OCI-M2 (cell line): ENCODE measurements around the gene PMFBP1.

Source experiments
- DNase-seq: peaks from one replicate; lab custom pipeline; 2025; ENCODE audit not compliant: unreplicated experiment; lab: John Stamatoyannopoulos, UW

The PMFBP1 gene

GRCh38 chr16:72134507-72134906 is 37.4 kb downstream of the PMFBP1 start:
- no peak for DNase-seq

- no peak for DNase-seq
Measured at GRCh38 chr16:72132726-72133125, 39.2 kb downstream of the PMFBP1 start.

- no peak for DNase-seq
Measured at GRCh38 chr16:72131036-72131435, 40.9 kb downstream of the PMFBP1 start.

- DNase-seq, result no peak
Measured at GRCh38 chr16:72129976-72130656, 41.8 kb downstream of the PMFBP1 start.

GRCh38 chr16:72128701-72129100 is 43.3 kb downstream of the PMFBP1 start:
- DNase-seq, result no peak

GRCh38 chr16:72126429-72126765 is 45.6 kb downstream of the PMFBP1 start:
- no peak for DNase-seq

GRCh38 chr16:72125635-72126428 is 46.1 kb downstream of the PMFBP1 start:
- no peak for DNase-seq

GRCh38 chr16:72124761-72125634 is 47.0 kb downstream of the PMFBP1 start:
- no peak for DNase-seq

GRCh38 chr16:72124148-72124547 is 47.8 kb downstream of the PMFBP1 start:
- DNase-seq, result no peak

GRCh38 chr16:72123426-72123825 is 48.5 kb downstream of the PMFBP1 start:
- no peak for DNase-seq

- DNase-seq, result no peak
Measured at GRCh38 chr16:72122916-72123315, 49.0 kb downstream of the PMFBP1 start.

- no peak for DNase-seq
Measured at GRCh38 chr16:72122308-72122707, 49.6 kb downstream of the PMFBP1 start.

GRCh38 chr16:72120026-72120425 is 51.9 kb downstream of the PMFBP1 start:
- no peak for DNase-seq

- DNase-seq, result no peak
Measured at GRCh38 chr16:72113616-72113945, 58.4 kb downstream of the PMFBP1 start.

GRCh38 chr16:72112906-72113615 is 58.9 kb downstream of the PMFBP1 start:
- DNase-seq, result no peak

- DNase-seq, result no peak
Measured at GRCh38 chr16:72112452-72112792, 59.5 kb downstream of the PMFBP1 start.

GRCh38 chr16:72111657-72112451 is 60.1 kb downstream of the PMFBP1 start:
- DNase-seq, result no peak

GRCh38 chr16:72110662-72111615 is 61.0 kb downstream of the PMFBP1 start:
- no peak for DNase-seq

GRCh38 chr16:72109966-72110530 is 61.9 kb downstream of the PMFBP1 start:
- DNase-seq, result no peak
